GM12878 (cell line): Measurements from ENCODE around the gene GAS6. TPM values are rescaled to one million over a fixed set of nuclear protein-coding genes. Genes with fewer than 3 reads are reported as not detected.

Source experiments
- ATAC-seq: fragments of 200-7000 bp; cut with Tn5 transposase; 3 replicates; pipeline ENCODE4 v1.9.1; 2020; ENCODE audit warnings: mild to moderate bottlenecking, moderate library complexity
- BruUV-seq: library from RNA; stranded (reverse); fragments of 400-500 nt; replicated peaks from 2 replicates; lab custom pipeline; 2021; lab: Mats Ljungman, UMichigan
- CTCF ChIA-PET: fragments of 300-600 bp; sonication (Branson Sonifier 250); formaldehyde crosslinking; extraction: SDS; loops from one replicate; lab custom pipeline; 2021; ENCODE audit warnings: inconsistent platforms; lab: Yijun Ruan, JAX
- POLR2A ChIA-PET: fragments of 350-600 bp; formaldehyde crosslinking; extraction: SDS; loops from one replicate; lab custom pipeline; 2021; ENCODE audit warnings: inconsistent platforms; lab: Charles Lee
- RAD21 ChIA-PET: fragments of 300-600 bp; sonication (Branson Sonifier 250); formaldehyde crosslinking; loops from one replicate; lab custom pipeline; 2023; ENCODE audit warnings: antibody characterized with exemption; ENCODE audit not compliant: unreplicated experiment; lab: Charles Lee
- SMC1A ChIA-PET: fragments of 300-600 bp; sonication (Branson Sonifier 250); formaldehyde crosslinking; loops from one replicate; lab custom pipeline; 2023; ENCODE audit not compliant: unreplicated experiment, uncharacterized antibody; lab: Charles Lee
- DNase-seq: peaks from one replicate; pipeline ENCODE4 v3.0.0-alpha.2; 2011; ENCODE audit warnings: low read depth, low spot score
- FAIRE-seq: peaks from 3 replicates; lab custom pipeline; 2011; peaks lifted over from hg19 to GRCh38; lab: Jason Lieb, UNC
- H2AFZ ChIP-seq: 2 replicates; pipeline ENCODE4 v1.6.0; 2011; ENCODE audit warnings: low read depth, low read length, control low read depth; ENCODE audit not compliant: control insufficient read depth
- H3K27ac ChIP-seq: 2 replicates; pipeline ENCODE4 v1.5.1; 2011; ENCODE audit warnings: control low read depth; ENCODE audit not compliant: control insufficient read depth, insufficient read depth
- H3K27me3 ChIP-seq, 2 experiments: replicated peaks in 1 of 2; 2 replicates each; pipeline versions ENCODE4 v1.6.0 to v1.6.1; 2011; ENCODE audit warnings: low read length in 1 of 2; ENCODE audit not compliant: control insufficient read depth in 2 of 2, insufficient read depth in 2 of 2
- H3K36me3 ChIP-seq, 2 experiments: 2 replicates each; pipeline ENCODE4 v1.5.1; 2011; ENCODE audit warnings: low read length in 1 of 2; ENCODE audit not compliant: control insufficient read depth in 2 of 2, insufficient read depth in 2 of 2
- H3K4me1 ChIP-seq: 2 replicates; pipeline ENCODE4 v1.6.1; 2011; ENCODE audit warnings: mild to moderate bottlenecking, low read length, moderate library complexity, mixed read lengths; ENCODE audit not compliant: control insufficient read depth, insufficient read depth
- H3K4me2 ChIP-seq: 2 replicates; pipeline ENCODE4 v1.6.0; 2011; ENCODE audit warnings: control low read depth; ENCODE audit not compliant: control insufficient read depth, insufficient read depth
- H3K4me3 ChIP-seq: fragments of 200-600 bp; sonication (generic); 2 replicates; pipeline ENCODE4 v1.5.1; 2016
- H3K79me2 ChIP-seq: 2 replicates; pipeline ENCODE4 v1.6.0; 2011; ENCODE audit warnings: low read length; ENCODE audit not compliant: control insufficient read depth, insufficient read depth
- H3K9ac ChIP-seq: 2 replicates; pipeline ENCODE4 v1.8.0; 2011; ENCODE audit warnings: low read length, control low read depth, mixed read lengths; ENCODE audit not compliant: control insufficient read depth, insufficient read depth
- H3K9me3 ChIP-seq: replicated peaks from 3 replicates; pipeline ENCODE4 v1.5.1; 2011; ENCODE audit warnings: mild to moderate bottlenecking, low read length; ENCODE audit not compliant: control insufficient read depth, insufficient read depth
- H4K20me1 ChIP-seq: 2 replicates; pipeline ENCODE4 v1.6.0; 2011; ENCODE audit not compliant: control insufficient read depth, insufficient read depth
- ESRRA ChIP-seq: IDR thresholded peaks from 2 replicates; pipeline ENCODE4 v1.6.1; 2012; ENCODE audit warnings: mild to moderate bottlenecking, low read length, improper control_type of control experiment
- MYB ChIP-seq: fragments of 150-350 bp; IDR thresholded peaks from 2 replicates; pipeline ENCODE4 v1.6.1; 2014; ENCODE audit warnings: mild to moderate bottlenecking, low read depth, low read length, borderline replicate concordance
- SREBF2 ChIP-seq: IDR thresholded peaks from 2 replicates; pipeline ENCODE4 v1.6.1; 2012; ENCODE audit warnings: mild to moderate bottlenecking, low read length
- WGBS: methylation state at CpG from one replicate; pipeline ENCODE4 v1.1.6; 2016; ENCODE audit warnings: low lambda C conversion rate; ENCODE audit not compliant: insufficient replicate concordance, insufficient coverage; ENCODE audit errors: missing lambda C conversion rate; 5-methylcytosine and 5-hydroxymethylcytosine counted together
- in situ Hi-C: fragments of 300-500 bp; cut with MboI; formaldehyde crosslinking; loops from 9 replicates; pipeline ENCODE4 v1.14.3; 2018; ENCODE audit warnings: mixed read lengths
- intact Hi-C: fragments of 100-400 bp; cut with micrococcal nuclease; formaldehyde crosslinking; loops from one replicate; pipeline ENCODE4 v1.14.2; 2022; ENCODE audit not compliant: unreplicated experiment
- polyA plus RNA-seq, 11 experiments: library from polyadenylated mRNA; depleted of rRNA in 4 of 11; unstranded in 6 of 11; stranded (reverse) in 5 of 11; fragments of >200 nt; fragmentation: Nextera tagmentation in 4 of 11; fragmentation: Illumina TruSeq in 1 of 11; extraction: Ambion mirVana in 4 of 11; extraction: Trizol in 1 of 11; gene quantifications; 1 replicate in 1 of 11; 2 replicates in 10 of 11; pipeline versions ENCODE4 v1.2.1 to v1.2.3, GENCODE V29; 2011 to 2016; ENCODE audit warnings: inconsistent platforms in 2 of 11, missing spikeins in 2 of 11, low read depth in 1 of 11
- total RNA-seq, 4 experiments: library from RNA; depleted of rRNA in 3 of 4; stranded (reverse); fragments of >200 nt in 3 of 4; fragmentation: Illumina TruSeq in 1 of 4; extraction: Trizol in 1 of 4; gene quantifications; 2 replicates each; pipeline versions ENCODE4 v1.2.1 to v1.2.3, GENCODE V29; 2013 to 2021
- TF ChIP-seq, protein P1 (sequence below): fragments of 150-350 bp; IDR thresholded peaks from 2 replicates; pipeline ENCODE4 v1.6.1; 2016; ENCODE audit warnings: low read depth, low read length
- TF ChIP-seq, protein P2 (sequence below): fragments of 450-650 bp; IDR thresholded peaks from 2 replicates; pipeline ENCODE4 v1.6.1; 2016; ENCODE audit warnings: mild to moderate bottlenecking
- TF ChIP-seq, protein P3 (sequence below): fragments of 450-650 bp; IDR thresholded peaks from 2 replicates; pipeline ENCODE4 v1.6.1; 2017; ENCODE audit warnings: borderline replicate concordance
- TF ChIP-seq, protein P4 (sequence below): IDR thresholded peaks from 2 replicates; pipeline ENCODE4 v1.6.1; 2011; ENCODE audit warnings: borderline replicate concordance, low read depth, mild to moderate bottlenecking, moderate library complexity, low read length; ENCODE audit not compliant: insufficient read depth, poor library complexity, severe bottlenecking

Gene GAS6
- total and polyA plus RNA-seq, 10 of the 15 experiments (the other 5 are each of a cell fraction or from before 2014, with no cell fraction given), result 0.03 to 0.59 (median 0.10) TPM; not detected in 2

DNA sequence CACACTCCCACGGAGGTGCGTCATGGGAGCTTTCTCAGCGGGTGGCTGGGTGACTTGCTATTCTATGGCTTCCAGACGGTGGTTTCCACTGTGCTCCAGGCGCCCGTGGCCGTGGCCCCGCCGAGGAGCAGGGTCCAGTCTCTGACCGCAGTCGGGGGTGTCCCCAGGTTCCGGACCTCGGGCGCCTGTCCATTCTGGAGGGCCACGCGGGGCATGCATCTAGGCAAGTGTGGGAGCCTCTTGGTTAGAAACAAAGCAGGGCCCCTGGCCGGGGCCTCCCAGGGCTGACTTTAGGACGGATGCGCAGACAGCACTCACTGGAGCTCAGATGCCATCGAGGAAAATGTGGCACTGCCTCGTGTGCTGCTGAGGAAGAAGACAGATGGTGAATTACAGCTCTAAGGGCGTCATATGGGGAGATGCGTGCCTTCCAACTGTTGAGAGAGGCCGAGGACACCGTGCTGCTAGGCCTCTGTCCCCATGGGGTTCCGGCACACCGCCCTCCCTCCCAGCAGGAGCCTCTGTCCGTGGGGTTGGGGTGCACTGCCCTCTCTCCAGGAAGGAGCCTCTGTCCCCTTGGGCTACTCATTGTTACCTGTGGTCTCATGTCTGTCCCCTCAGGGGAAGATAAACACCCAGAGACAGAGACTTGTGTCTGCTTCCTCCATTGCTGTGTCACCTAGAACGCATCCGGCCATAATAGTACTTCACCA, 66.8 kb downstream of the GAS6 start (continued):
- TF ChIP-seq, protein P1, sequence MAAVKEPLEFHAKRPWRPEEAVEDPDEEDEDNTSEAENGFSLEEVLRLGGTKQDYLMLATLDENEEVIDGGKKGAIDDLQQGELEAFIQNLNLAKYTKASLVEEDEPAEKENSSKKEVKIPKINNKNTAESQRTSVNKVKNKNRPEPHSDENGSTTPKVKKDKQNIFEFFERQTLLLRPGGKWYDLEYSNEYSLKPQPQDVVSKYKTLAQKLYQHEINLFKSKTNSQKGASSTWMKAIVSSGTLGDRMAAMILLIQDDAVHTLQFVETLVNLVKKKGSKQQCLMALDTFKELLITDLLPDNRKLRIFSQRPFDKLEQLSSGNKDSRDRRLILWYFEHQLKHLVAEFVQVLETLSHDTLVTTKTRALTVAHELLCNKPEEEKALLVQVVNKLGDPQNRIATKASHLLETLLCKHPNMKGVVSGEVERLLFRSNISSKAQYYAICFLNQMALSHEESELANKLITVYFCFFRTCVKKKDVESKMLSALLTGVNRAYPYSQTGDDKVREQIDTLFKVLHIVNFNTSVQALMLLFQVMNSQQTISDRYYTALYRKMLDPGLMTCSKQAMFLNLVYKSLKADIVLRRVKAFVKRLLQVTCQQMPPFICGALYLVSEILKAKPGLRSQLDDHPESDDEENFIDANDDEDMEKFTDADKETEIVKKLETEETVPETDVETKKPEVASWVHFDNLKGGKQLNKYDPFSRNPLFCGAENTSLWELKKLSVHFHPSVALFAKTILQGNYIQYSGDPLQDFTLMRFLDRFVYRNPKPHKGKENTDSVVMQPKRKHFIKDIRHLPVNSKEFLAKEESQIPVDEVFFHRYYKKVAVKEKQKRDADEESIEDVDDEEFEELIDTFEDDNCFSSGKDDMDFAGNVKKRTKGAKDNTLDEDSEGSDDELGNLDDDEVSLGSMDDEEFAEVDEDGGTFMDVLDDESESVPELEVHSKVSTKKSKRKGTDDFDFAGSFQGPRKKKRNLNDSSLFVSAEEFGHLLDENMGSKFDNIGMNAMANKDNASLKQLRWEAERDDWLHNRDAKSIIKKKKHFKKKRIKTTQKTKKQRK, result no peak
- TF ChIP-seq MYB (no peak), SREBF2 (no peak), ESRRA (no peak)
- TF ChIP-seq, protein P2, sequence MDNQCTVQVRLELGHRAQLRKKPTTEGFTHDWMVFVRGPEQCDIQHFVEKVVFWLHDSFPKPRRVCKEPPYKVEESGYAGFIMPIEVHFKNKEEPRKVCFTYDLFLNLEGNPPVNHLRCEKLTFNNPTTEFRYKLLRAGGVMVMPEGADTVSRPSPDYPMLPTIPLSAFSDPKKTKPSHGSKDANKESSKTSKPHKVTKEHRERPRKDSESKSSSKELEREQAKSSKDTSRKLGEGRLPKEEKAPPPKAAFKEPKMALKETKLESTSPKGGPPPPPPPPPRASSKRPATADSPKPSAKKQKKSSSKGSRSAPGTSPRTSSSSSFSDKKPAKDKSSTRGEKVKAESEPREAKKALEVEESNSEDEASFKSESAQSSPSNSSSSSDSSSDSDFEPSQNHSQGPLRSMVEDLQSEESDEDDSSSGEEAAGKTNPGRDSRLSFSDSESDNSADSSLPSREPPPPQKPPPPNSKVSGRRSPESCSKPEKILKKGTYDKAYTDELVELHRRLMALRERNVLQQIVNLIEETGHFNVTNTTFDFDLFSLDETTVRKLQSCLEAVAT, result no peak

DNA sequence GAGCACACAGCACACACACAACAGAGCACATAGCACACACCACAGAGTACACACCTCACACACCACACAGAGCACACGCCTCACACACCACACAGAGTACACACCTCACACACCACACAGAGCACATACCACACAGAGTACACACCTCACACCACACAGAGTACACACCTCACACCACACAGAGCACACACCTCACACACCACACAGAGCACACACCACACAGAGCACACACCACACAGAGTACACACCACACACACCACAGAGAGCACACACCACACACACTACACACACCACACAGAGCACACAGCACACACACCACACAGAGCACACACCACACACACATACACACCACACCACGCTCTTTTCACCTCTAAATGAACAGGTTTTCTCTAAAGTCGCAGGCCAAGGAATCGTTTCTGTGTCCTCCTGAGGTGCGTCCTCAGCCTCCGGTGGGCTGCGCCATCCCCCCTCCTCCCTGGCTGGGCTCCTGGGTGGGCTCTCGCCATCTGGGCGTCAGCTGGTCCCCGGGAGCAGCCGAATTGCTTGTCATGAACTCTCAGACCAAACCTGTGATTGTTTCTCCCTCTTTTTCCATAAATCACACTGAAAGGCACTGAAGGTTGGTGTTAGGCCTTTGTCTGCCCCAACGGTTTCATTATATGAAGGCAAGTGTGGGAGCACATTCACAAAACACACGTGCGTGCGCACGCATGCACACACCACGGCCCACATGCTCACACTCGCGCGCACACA, 67.5 kb downstream of the GAS6 start:
- ChIA-PET POLR2A (no interaction called here), RAD21 (no interaction called here), CTCF (no interaction called here), SMC1A (no interaction called here)
- H4K20me1 ChIP-seq, result no peaks in the 10 kb centered on the region
- H3K9me3 ChIP-seq, result no peaks in the 10 kb centered on the region
- intact Hi-C loops (no loop called here), in situ Hi-C loops (no loop called here)
- whole genome bisulfite sequencing, result 54% methylated on average over 20 of the region's 20 CpGs
- no peak overlapping the region for H3K4me2 ChIP-seq
- H3K4me3 ChIP-seq, result no peak overlapping the region
- no peaks in the 10 kb centered on the region for H3K36me3 ChIP-seq
- no peak for FAIRE-seq
- BruUV-seq, result no TSS peak
- DNase-seq, result no peak
- no peak overlapping the region for H3K9ac ChIP-seq
- TF ChIP-seq, protein P3, sequence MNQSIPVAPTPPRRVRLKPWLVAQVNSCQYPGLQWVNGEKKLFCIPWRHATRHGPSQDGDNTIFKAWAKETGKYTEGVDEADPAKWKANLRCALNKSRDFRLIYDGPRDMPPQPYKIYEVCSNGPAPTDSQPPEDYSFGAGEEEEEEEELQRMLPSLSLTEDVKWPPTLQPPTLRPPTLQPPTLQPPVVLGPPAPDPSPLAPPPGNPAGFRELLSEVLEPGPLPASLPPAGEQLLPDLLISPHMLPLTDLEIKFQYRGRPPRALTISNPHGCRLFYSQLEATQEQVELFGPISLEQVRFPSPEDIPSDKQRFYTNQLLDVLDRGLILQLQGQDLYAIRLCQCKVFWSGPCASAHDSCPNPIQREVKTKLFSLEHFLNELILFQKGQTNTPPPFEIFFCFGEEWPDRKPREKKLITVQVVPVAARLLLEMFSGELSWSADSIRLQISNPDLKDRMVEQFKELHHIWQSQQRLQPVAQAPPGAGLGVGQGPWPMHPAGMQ, result no peak
- TF ChIP-seq, protein P4, sequence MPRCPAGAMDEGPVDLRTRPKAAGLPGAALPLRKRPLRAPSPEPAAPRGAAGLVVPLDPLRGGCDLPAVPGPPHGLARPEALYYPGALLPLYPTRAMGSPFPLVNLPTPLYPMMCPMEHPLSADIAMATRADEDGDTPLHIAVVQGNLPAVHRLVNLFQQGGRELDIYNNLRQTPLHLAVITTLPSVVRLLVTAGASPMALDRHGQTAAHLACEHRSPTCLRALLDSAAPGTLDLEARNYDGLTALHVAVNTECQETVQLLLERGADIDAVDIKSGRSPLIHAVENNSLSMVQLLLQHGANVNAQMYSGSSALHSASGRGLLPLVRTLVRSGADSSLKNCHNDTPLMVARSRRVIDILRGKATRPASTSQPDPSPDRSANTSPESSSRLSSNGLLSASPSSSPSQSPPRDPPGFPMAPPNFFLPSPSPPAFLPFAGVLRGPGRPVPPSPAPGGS, result peak; percentile 81
- H3K27ac ChIP-seq, result no peak overlapping the region
- H2AFZ ChIP-seq, result no peak overlapping the region
- H3K27me3 ChIP-seq, result no peaks in the 10 kb centered on the region
- no peak for ATAC-seq
- H3K79me2 ChIP-seq, result no peaks in the 10 kb centered on the region
- H3K4me1 ChIP-seq, result no peaks in the 10 kb centered on the region
